T47D (cell line): Measurements from ENCODE around the gene COL24A1.
"Not testable (repeated sequence)": the region's sequence is repeated elsewhere in the genome, so short reads cannot be mapped to it uniquely, and the experiment has no call there.

ENCODE experiments used
- DNase-seq, 2 experiments: peaks; one replicate each; pipeline versions ENCODE4 v3.0.0 to v3.0.0-alpha.2; 2011 to 2012; ENCODE audit warnings: low read depth in 1 of 2, low spot score in 1 of 2
- JUND ChIP-seq: IDR thresholded peaks from 2 replicates; pipeline ENCODE4 v1.6.1; 2012; ENCODE audit warnings: low read depth
- in situ Hi-C: cut with HindIII; loops from 2 replicates; pipeline ENCODE4 v1.10.0; 2016; ENCODE audit warnings: low sequenced_read_pairs, low pct_unique_long_range_greater_than_20kb

COL24A1 gene

GRCh38 chr1:85992791-85993190 lies 163.8 kb downstream of the COL24A1 start:
- no peak for DNase-seq
- no peak for TF ChIP-seq JUND
- in situ Hi-C loops, result no loop called here

DNA sequence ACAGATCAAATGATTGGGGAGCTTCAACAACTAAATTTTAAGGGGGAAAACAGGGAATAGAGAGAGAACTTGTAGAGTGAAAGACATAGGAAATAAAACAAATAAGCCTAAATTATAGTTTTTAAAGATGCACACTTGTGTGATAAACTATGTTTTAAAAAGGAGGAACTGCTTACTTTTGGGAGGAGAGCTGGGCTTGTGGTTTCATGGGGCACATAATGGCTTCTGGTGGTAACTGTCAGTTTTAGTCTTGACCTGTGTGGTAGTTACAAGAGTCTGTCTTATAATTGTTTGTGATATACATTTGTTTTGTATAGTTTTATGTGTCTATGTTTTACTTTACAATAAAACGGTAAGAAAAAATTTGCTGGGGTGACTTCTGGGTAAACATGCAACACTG lies 165.3 kb downstream of the COL24A1 start:
- DNase-seq, result no peak
- no peak for TF ChIP-seq JUND
- in situ Hi-C loops, result no loop called here

DNA sequence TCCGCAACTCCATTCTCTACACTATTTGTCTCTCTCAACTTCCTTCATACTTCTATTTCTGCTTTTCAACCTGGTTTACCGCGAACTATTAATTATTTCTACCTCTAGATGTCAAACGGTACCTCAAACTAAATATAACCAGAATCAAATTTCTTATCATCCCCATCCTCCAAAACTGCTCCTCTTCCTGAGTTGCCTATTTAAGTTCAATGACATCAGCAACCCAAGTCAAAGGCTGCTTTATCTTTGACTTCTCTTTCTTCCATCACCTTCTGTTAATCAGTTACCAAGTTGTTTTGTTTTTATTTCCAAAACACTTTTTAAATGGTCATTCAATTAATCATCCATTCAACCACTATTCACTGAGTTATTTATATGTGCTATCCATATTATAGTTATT lies 171.9 kb downstream of the COL24A1 start:
- TF ChIP-seq JUND, result no peak
- in situ Hi-C loops, result no loop called here

DNA sequence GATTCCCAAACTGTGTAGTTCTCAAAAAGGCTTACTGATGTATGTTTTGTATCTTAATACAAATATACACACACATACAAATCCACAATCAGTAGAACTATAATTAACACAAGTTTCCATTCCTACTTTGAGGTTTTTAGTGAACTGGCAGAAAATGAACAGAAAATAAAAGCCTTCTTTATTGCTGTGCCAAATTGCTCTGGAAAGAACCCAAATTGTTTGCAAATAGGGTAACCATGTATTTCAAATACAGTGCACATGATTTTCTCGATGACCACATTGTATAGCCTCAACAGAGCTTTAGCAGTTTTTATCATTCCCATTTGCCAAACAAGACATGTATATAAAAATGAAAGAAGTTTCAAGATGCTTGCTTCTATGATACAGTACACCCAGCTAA lies 173.3 kb downstream of the COL24A1 start:
- DNase-seq, result no peak
- no peak for TF ChIP-seq JUND
- in situ Hi-C loops, result no loop called here

More for the DNA sequence above, 171.9 kb downstream of the COL24A1 start:
- DNase-seq, result no peak

DNA sequence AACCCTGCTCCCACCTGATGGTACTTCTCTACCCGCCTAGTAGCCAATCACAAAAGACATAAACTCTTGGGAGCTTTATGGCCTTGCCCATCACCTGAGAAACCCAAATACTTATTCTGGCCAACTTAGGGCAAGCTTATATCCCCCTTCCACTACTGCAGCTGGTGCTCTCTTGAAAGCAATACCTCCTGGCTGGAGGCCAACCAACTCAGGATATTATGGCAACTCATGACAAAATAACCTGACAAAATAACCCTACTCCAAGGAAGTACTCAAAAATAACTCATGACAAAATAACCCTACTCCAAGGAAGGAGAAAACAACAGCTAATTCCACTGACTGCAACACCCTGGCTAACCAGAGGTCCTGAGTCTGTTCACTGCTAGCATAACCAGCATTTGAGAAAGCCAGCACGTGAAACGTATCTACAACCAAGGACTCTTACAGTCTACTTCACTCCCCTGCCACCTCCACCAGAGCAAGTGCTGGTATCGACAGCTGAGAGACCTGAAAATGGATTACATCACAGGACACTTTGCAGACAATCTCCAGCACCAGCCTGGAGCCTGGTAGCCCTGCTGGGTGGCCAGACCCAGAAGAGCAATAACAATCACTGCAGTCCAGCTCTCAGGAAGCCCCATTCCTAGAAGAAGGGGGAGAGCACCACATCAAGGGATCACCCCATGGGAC lies 179.9 kb downstream of the COL24A1 start:
- DNase-seq, result no peak
- in situ Hi-C loops, result no loop called here

GRCh38 chr1:85975912-85976371 lies 180.6 kb downstream of the COL24A1 start:
- DNase-seq, result peak in 1 of 2 experiments; percentile 24
- in situ Hi-C loops, result no loop called here
- no peak for TF ChIP-seq JUND

More for the DNA sequence above, 179.9 kb downstream of the COL24A1 start:
- TF ChIP-seq JUND, result no peak

DNA sequence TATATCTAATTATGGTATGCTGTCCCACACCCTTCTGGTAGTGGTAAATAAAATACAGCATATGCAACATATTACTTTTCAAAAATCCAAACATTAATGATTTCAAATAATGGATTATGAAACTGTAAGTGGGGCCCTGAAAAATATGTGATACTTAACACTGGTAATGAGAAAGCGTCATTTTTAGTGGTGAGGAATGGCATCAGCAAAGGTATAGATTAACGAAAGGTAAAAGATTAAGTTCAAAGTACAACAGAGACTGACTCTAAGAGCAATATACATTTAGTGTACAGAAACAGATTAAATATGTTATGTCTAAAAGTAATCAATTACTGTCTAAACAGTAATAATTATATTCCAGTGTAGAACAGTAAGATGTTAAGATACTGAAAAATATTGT lies 194.1 kb downstream of the COL24A1 start:
- DNase-seq, result no peak
- TF ChIP-seq JUND, result no peak
- in situ Hi-C loops, result no loop called here

- in situ Hi-C loops, result no loop called here
- no peak for DNase-seq
- TF ChIP-seq JUND, result no peak
Measured at GRCh38 chr1:85957760-85958159, 198.8 kb downstream of the COL24A1 start.

GRCh38 chr1:85955218-85955617 lies 201.4 kb downstream of the COL24A1 start:
- not testable (repeated sequence) for DNase-seq

GRCh38 chr1:85952460-85952859 lies 204.1 kb downstream of the COL24A1 start:
- TF ChIP-seq JUND, result no peak
- no peak for DNase-seq
- in situ Hi-C loops, result no loop called here

More at GRCh38 chr1:85955218-85955617, 201.4 kb downstream of the COL24A1 start:
- in situ Hi-C loops, result not testable (repeated sequence)

GRCh38 chr1:85947186-85947585 lies 209.4 kb downstream of the COL24A1 start:
- in situ Hi-C loops, result no loop called here
- DNase-seq, result no peak
- TF ChIP-seq JUND, result no peak

GRCh38 chr1:85943945-85944344 lies 212.6 kb downstream of the COL24A1 start:
- no peak for DNase-seq
- TF ChIP-seq JUND, result no peak
- in situ Hi-C loops, result no loop called here

DNA sequence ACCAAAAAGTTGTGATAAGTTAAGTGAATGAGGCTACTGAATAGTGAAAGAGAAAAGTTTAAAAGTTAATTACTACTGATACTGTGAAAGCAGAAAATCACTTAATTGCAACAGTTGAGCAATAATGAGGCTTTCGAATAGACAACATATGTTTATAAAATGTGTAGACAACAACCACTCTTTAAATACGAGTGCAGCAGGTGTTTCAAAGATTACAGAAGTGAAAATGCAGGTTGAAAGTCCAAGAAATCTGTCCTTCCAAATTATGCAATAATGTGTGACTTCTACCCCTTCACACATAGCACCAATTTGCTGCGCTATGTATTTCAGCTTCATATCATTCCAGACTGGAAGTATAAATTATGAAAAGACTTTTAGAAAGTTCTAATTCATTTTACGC lies 213.0 kb downstream of the COL24A1 start:
- no peak for TF ChIP-seq JUND
- no peak for DNase-seq
- in situ Hi-C loops, result no loop called here
